Astrocyte (in vitro differentiated cells and primary cell): ENCODE data around the gene FJX1.

ENCODE experiments used
- CTCF ChIP-seq: IDR thresholded peaks from 2 replicates; pipeline ENCODE4 v1.5.1; 2011; ENCODE audit warnings: low read depth, mild to moderate bottlenecking, inconsistent platforms, low read length, moderate library complexity; ENCODE audit not compliant: insufficient read depth
- EZH2 ChIP-seq: IDR thresholded peaks from 2 replicates; pipeline ENCODE4 v1.6.1; 2012; ENCODE audit warnings: mild to moderate bottlenecking, low read length, inconsistent platforms; ENCODE audit not compliant: insufficient read depth

GRCh38 chr11:35641171-35641897 is 23.1 kb downstream of the FJX1 start:
- TF ChIP-seq CTCF (no peak), EZH2 (no peak)
